GM19452 (cell line): ENCODE results near the gene FEM1B.
A peak's percentile ranks its signal among the peaks of the same experiment; 100 is the strongest.

ENCODE experiments used
- ATAC-seq: cut with Tn5 transposase; IDR thresholded peaks from one replicate; pipeline ENCODE4 v1.9.1; 2021; ENCODE audit not compliant: unreplicated experiment

FEM1B gene

GRCh38 chr15:68258692-68259091, 18.9 kb upstream of the FEM1B start:
- no peak for ATAC-seq

GRCh38 chr15:68259883-68260282, 17.7 kb upstream of the FEM1B start:
- no peak for ATAC-seq

- ATAC-seq: no peak
These were observed 16.3 kb upstream of the FEM1B start for GRCh38 chr15:68261241-68261640.

GRCh38 chr15:68261980-68262379, 15.6 kb upstream of the FEM1B start:
- no peak for ATAC-seq

- ATAC-seq: no peak
These were observed 14.8 kb upstream of the FEM1B start for GRCh38 chr15:68262514-68263356.

- no peak for ATAC-seq
These were observed 13.3 kb upstream of the FEM1B start for GRCh38 chr15:68264282-68264681.

GRCh38 chr15:68265081-68265480, 12.5 kb upstream of the FEM1B start:
- no peak for ATAC-seq

GRCh38 chr15:68265674-68266073, 11.9 kb upstream of the FEM1B start:
- ATAC-seq: no peak

- ATAC-seq: no peak
These were observed 9.1 kb upstream of the FEM1B start for GRCh38 chr15:68268405-68268804.

GRCh38 chr15:68271854-68272471, 5.6 kb upstream of the FEM1B start:
- ATAC-seq: no peak

- no peak for ATAC-seq
These were observed 4.7 kb upstream of the FEM1B start for GRCh38 chr15:68272721-68273271.

GRCh38 chr15:68274201-68274848, 3.2 kb upstream of the FEM1B start:
- ATAC-seq: no peak

- no peak for ATAC-seq
These were observed 2.3 kb upstream of the FEM1B start for GRCh38 chr15:68275165-68275746.

- ATAC-seq: no peak
These were observed 877 bp upstream of the FEM1B start for GRCh38 chr15:68276668-68277067.

- peak; percentile 9 for ATAC-seq
These were observed 378 bp upstream of the FEM1B start for GRCh38 chr15:68277131-68277602.

GRCh38 chr15:68278345-68278594, 725 bp downstream of the FEM1B start:
- no peak for ATAC-seq

- ATAC-seq: no peak
These were observed 1.3 kb downstream of the FEM1B start for GRCh38 chr15:68278595-68279405.

GRCh38 chr15:68279779-68280753, 2.5 kb downstream of the FEM1B start:
- ATAC-seq: no peak

- no peak for ATAC-seq
These were observed 3.5 kb downstream of the FEM1B start for GRCh38 chr15:68281008-68281407.

GRCh38 chr15:68283401-68283800, 5.9 kb downstream of the FEM1B start:
- no peak for ATAC-seq
